Stimulated activated CD8-positive, alpha-beta memory T cell treated with anti-CD3 and anti-CD28 coated beads, Interleukin-7, amount 100 ng/mL, for 4 hours (primary cell): ENCODE data around the gene RAB9A.
"Not testable (repeated sequence)": the region's sequence is repeated elsewhere in the genome, so short reads cannot be mapped to it uniquely, and the experiment has no call there.

Source experiments
- DNase-seq, 2 donors: peaks; one replicate each; pipeline ENCODE4 v3.0.0-alpha.2; 2020; ENCODE audit warnings: low read depth in 2 of 2

RAB9A gene

DNA sequence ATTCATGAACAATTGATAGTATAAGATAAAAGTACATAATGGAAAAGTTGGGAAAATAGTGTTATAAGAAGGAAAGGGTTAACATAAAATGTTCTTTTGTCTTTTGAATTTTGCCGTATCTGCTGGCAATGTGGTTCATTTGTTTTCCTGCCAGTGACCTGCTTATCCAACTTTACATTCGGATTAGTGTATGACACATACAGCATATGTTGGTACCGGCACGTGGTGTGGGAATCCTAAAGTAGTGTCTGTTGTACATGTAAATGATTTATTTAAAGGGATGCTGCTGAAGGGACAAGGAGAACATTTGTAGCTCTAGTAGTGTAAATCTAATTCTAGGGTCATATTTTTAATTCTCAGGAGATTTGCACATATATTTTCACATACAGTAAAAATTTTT is 11.5 kb downstream of the RAB9A start:
- no peak for DNase-seq

DNA sequence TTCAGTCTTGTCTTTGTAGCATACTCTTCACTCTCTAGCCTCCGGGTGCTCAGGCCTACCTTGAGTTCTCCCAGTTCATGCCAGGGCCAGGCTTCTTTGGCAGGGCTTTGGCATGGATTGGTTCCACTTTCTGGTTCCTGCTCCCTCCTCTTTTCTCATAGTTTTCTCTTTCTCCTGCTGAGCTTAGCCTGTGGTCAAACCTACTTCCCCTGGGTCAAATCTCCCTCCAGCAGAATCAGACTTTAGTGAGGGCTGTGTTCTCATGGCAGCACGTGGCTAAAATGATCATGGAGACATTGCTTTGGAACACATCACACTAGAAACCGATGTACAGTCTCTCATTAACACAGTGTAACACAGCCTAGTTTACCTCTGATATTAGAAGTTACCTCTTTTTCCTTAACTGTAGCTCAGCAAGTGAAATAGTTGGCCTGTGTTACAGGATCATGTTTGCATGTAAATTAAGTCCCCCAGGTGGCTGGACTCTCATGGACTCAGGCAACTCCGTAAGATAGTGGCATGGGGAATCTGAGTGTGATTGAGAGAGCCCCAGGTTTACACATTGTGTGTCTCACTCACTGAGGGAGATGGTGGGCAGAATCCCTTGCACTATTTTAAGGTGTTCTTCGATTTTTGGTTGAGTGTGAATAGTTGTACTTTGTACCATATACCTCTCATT is 13.3 kb downstream of the RAB9A start:
- DNase-seq: no peak

DNA sequence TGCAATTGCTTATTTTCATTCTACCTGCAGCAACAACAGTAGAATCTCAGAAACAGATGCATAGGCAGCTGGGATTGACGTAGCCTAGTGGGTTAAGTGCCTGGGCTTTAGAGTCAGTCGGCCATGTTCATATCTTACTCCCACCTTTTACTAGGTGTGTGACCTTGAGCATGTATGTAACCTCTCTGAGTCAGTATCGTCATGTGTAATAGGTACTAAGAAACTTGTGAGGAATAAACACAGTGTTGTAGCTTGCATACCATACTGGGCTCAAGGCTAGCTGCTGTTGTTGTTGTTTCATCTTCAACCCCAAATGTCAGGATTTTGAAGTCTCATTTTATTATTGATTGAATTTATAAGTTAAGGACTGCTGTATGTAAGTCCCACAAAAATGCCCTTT is 14.2 kb downstream of the RAB9A start:
- no peak for DNase-seq

DNA sequence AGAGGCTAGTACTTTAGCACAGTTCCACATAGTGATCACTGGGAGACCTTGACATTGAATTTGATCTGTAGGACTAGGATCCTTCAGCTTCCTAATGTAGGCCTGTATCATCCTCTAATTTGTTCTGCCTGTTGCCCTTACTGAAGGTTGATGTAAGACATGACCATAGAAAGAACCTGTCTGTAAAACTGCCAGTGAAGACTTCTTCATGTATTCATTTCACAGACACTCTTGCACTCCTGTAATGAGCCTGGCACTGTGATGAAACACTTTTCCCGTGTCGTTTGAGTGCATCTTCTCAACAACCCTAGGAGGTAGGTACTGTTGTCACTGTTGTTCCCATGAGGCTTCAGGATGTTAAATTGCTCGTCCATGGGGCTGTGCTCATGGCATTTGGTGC is 14.7 kb downstream of the RAB9A start:
- DNase-seq: no peak

DNA sequence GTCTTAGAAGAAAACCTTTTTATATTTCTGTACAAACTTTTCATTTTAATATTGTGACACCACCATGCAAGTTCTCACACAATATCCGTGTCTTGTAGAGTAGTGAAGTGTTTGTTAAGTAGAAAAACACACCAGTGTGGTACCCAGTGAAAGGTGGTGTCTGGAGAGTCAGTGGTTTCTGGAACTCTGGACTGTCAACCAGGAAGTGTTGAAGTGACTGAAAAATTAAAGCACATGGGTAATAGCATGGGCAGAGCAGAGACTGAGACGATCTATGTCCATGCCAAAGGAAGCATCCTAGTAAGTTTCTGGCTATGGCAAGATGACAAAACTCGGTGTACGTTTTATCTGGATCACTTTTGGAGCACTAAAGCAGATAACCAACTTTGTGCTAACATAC is 22.2 kb downstream of the RAB9A start:
- no peak for DNase-seq

DNA sequence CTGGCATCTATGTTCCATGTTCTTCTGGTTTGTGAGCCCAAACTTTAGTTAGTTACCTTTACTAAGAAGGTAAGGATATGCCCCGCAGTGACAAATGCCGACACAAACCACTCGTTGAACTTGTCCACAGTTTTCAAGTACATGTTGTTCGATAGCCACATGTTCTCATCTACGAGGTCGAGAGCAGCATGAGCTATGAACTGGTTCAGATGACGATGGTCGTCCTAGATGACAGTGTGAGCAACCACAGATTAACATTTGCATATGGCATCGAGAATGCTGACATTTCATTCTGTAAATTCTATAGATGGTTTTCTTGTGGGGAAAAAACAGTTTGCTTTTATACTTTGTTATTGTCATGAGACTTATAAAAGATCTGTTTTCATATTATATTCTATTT is 27.5 kb downstream of the RAB9A start:
- no peak for DNase-seq

DNA sequence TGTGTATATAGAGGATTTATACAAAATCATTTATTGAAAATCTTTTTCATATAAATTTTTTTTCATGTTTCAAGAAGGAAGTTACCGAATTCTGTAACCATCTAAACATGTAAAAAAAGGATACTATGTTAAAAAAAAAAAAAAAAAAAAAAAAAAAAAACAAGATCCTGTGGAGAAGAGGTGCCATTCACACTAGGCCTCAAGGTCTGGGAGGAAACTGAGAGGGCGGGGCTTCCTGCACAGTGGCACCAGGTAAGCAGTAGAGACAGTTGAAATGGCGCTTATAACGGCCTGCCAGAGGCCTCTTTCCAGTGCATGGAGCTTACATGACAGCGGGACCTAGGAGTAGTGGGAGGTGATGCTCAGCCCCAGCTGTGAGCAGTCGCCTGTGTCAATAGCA is 28.0 kb downstream of the RAB9A start:
- no peak for DNase-seq

DNA sequence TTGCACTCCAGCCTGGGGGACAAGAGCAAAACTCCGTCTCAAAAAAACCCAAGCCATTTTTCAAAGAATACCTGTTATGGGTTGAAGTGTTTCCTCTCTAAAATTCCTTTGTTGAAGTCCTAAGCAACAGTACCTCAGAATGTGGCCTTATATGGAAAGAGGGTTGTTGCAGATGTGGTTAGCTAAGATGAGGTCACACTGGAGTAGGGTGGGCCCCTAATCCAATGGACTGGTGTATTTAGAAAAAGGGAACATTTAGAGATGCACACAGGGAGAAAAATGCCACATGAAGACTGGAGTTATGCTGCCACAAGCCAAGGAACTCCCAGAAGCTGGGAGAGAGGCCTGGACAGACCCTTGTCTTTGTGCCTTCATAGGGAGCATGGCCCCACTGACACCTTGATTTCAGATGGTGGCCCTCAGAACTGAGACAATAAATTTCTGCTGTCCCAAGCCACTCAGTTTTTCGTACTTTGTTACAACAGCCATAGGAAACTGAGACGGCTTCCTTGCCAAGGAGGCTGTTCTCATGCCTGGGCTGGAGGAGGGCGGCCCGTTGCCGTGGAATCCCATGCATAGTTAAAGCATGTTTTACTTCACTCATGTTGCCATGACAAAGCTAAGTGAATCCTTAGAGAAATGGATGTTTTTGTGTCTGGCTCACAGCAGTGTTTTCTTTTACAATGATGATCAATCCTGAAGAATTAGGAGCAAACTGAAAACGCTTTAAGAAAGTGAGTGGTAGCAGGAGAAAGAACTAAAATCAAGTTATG is 29.0 kb downstream of the RAB9A start:
- no peak for DNase-seq

DNA sequence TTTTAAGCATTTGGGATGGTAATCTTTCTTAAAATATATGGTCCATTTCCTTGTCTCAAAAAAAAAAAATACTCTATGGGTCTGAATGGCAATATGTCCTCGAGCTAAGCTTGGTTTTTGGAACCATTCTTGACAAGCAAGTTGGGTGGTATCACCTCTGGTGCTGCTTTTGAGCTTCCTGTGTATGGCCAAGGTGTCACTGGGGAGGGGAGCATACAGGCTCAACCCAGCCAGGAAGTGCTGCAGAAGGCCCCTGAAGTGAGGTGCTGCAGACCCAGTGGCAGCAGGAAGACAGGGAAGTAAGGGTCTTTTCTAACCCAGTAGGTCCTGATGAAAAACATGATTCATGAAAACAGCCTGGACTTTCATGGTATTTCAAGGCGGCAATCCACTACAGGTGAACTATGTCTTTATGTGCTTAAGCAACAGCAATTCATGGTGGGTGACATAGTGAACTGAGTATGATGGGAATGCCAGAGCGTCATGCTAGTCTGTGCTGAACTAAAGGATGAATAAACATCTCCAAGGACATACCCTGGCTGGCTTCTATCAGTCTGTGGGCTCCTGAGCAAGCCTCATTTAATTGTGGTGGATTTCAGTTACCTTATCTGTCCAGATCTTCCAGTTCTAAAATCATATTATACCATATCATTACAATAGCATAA is 30.4 kb downstream of the RAB9A start:
- peak in 1 of 2 donors; percentile 17 for DNase-seq

DNA sequence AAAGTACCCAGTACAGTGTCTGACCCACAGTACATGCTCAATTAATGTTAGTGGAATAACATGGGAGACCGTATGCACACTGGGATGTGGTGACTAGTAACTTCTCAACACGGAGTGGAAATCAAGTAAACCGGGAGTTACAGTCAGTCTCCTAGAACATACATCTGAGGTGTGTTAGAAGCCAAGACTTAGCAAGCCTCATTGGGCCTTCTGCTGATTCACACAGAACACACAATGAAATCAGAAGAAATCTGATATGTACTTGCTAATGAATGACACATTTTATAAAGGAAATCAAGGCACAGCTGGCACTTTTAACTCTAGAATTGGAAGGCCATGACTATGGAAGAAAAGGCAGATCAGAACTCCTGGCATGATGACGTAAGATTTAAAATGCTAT is 32.4 kb downstream of the RAB9A start:
- DNase-seq: no peak

DNA sequence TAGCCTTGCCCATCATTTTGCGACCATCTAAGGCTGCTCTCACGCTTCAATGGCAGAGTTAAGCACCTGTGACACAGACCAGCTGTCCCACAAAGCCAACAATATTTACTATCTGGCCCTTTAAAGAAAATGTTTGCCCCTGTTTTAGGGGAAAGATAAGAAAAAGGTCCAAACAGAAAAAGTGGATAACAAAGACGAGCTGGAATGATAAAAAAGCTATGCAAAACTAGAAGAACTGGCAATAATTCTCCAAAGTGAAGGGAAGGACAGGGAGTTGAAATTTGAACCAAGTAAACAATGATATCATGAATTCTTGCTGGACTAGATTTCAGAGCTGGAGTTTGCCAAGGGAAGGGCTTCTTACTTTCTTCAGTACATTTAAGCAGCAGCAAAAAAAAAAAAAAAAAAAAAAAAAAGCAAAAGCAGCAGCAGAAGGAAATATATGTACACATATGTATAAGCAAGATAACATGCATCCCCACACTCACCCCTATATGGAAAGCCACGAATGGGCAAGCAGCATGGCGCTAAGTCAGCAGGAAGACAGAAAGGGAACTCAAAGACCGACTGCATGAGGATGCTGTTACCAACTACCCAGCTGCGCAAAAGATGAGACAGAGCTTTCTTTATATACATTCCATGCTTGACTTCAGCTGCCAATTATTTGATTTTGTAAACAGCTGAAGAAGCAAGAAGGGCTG is 33.0 kb downstream of the RAB9A start:
- no peak for DNase-seq

DNA sequence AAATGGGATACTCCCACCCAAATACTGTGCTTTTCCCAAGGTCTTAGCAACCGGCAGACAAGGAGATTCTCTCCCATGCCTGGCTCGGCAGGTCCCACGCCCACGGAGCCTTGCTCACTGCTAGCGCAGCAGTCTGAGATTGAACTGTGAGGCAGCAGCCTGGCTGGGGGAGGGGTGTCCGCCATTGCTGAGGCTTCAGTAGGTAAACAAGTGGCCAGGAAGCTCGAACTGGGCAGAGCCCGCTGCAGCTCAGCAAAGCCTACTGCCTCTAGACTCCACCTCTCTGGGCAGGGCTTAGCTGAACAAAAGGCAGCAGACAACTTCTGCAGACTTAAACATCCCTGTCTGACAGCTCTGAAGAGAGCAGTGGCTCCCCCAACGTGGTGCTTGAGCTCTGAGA is 36.0 kb downstream of the RAB9A start:
- peak in 1 of 2 donors; percentile 33 for DNase-seq

DNA sequence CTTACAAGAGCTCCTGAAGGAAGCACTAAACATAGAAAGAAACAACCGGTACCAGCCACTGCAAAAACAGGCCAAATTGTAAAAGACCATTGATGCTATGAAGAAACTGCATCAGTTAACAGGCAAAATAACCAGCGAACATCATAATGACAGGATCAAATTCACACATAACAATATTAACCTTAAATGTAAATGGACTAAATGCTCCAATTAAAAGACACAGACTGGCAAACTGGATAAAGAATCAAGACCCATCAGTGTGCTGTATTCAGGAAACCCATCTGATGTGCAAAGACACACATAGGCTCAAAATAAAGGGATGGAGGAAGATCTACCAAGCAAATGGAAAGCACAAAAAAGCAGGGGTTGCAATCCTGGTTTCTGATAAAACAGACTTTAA is 37.7 kb downstream of the RAB9A start:
- not testable (repeated sequence) for DNase-seq

DNA sequence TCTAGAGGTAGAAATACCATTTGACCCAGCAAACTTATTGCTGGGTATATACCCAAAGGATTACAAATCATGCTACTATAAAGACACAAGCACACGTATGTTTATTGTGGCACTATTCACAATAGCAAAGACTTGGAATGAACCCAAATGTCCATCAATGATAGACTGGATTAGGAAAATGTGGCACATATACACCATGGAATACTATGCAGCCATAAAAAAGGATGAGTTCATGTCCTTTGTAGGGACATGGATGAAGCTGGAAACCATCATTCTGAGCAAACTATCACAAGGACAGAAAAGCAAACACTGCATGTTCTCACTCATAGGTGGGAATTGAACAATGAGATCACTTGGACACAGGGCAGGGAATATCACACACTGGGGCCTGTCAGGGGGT is 41.6 kb downstream of the RAB9A start:
- not testable (repeated sequence) for DNase-seq

DNA sequence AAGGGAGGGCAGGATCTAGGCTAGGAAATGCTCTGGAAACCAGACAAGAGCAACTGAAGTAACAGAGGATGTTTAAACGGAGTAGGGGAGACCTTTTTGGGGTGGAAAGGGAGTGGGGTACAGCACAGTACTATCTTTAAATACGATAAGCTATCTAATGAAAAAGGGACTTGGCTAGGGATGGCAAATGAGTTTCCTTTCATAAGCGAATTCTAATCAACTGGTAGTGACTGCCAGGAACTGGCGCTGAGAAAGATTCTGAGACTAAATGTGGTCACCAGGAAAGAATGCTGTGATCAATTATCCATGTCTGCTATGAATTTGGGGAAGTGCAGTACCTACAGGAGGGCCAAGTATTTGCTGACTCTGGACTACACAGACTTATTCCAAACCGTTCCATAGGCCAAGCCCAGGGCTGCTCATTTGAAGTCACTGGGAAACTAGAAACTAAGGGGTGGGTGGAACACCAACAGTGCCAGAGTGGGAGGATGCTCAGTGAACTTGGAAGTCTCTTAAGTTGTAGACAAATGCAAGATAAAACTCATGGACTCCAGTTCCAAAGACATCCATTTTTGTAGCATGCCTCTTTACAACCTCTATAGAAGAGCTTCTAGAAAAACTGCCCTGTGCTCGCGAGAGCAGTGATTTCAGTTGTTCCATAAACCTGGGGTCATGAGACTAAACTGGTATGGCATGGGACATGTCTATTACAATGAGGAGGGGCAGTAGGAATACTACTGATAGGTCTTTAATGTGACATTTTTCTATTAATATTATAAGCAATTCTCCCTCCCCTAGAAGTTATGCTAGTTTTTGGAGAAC is 43.5 kb downstream of the RAB9A start:
- no peak for DNase-seq

DNA sequence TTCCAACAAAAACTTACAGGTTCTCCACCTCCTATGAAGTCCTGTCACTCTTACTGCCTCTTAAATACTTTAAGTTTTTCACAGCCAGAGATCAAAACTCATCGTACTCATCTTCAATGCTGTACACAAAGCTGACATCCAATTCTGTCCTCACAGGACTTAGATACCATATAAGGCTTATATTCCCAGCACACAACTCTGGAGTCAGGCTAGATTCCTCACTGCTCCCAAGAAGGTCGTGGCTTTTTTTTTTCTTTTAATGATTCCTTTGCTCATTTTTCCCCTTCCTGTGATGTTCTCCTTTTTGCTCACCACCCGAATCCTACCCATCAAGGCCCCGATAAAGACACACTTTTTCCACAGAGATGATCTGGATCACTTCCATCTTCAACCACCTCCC is 44.6 kb downstream of the RAB9A start:
- no peak for DNase-seq

DNA sequence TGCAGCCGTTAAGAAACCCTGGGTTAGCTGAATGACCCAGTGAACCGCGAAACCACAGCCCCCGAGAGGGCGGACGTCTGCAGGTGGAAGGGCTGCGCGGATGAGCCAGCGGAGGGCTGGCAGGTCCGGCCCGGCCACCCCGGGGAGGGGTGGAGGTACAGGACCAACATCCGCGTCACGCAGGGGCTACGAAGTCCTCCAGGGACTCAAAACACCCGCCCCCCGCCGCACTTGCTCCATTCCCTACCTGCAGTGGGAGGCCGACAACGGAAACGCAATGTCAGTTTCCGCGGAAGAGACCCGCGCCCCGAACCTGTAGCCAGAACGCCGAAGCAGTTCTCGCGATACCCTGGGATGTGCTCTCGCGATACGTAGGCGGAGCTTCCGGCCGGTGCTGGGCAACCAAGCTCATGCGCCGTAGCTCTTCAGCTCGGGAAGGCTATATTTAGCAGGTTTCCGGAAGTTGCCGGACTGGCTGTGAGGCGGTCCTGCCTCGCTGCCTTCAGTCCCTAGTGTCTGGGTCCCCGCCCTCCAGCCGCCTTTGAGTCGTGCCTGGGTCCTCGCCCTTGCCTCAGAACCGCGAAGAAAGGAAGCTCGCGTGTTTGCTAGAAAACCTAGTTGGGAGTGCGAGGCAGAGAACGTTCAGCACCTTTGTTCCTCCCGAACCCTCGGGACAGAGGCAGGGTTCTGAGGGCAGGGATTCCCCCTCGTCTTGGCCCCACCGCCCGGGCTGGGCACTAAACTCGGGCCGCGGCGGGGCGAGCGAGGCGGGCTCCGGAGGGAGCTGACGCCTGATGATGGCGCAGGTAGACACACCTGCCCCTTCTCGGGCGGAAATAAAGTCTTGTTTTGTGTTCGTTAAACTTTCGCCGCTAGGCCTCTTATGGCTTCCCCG is 45.6 kb downstream of the RAB9A start, which contains the start of the genes OFD1 and TRAPPC2:
Gene OFD1, plus strand, starts transcription at position 471 of the 895 bp plus-strand sequence. Its CDS starts 324 bp downstream, at position 795.
Gene TRAPPC2, minus strand, starts transcription at position 343 of the 895 bp plus-strand sequence. CDS start 14,657 bp downstream, outside the sequence.
- peak; percentile 81 to 85 for DNase-seq

DNA sequence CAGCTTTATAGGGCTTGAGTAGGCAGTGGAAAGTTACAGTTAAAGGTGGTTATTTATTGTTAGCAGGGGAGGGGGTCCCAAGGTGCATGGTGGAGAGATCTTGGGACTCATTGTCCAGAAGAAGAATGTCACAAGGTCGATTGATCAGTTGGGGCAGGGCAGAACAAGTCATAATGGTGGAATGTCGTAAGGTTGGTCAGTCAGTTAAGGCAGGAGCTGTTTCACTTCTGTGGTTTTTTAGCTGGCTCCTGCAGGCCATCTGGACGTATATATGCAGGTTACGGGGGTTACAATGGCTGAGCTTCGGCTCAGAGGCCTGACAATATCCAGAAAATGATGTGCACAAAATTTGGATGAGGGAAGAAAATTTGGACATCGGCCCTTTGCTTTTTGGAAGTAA is 52.8 kb downstream of the RAB9A start:
- no peak for DNase-seq

DNA sequence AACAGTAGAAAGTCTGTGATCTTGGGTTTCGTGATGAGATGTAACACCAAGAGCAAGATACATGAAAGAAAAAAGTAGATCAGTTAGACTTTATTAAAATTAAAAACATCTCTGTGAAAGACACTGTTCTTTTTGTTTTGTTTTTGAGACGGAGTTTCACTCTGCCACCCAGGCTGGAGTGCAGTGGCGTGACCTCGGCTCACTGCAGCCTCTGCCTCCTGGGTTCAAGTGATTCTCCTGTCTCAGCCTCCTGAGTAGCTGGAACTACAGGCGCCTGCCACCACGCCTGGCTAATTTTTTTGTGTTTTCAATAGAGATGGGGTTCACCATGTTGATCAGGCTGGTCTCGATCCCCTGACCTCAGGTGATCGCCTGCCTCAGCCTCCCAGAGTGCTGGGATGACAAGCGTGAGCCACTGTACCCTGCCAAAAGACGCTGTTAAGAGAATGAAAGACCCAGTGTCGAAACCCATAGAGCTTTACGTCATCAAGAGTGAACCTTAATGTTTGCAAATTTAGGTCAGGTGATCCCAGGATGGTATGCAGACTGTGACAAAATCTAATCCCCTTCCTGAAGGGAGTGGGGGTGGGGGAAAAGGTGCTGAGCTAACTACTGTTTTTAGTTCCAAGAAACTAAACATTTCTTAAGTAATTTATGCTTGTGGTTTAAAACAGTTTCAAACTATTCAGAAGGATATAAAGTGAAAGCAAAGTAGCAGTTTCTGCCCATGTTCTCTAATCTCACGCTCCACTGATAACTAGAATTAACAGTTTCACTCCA is 53.7 kb downstream of the RAB9A start:
- peak in 1 of 2 donors; percentile 37 for DNase-seq
